Endothelial cell of umbilical vein (primary cell): Measurements from ENCODE around the gene TNIK. TPM values are rescaled to one million over a fixed set of nuclear protein-coding genes. Genes with fewer than 3 reads are reported as not detected.

ENCODE experiments used
- BruUV-seq: library from RNA; stranded (reverse); fragments of 400-500 nt; replicated peaks from 2 replicates; lab custom pipeline; 2021; lab: Mats Ljungman, UMichigan
- CTCF ChIA-PET: fragments of 300-600, 350-600 bp; sonication (Branson Sonifier 250); formaldehyde crosslinking; loops from one replicate; lab custom pipeline; 2021; ENCODE audit warnings: antibody characterized with exemption, inconsistent platforms; lab: Charles Lee
- POLR2A ChIA-PET: fragments of 300-600, 350-600 bp; sonication (Branson Sonifier 250); formaldehyde crosslinking; loops from one replicate; lab custom pipeline; 2021; ENCODE audit warnings: antibody characterized with exemption, inconsistent platforms; lab: Charles Lee
- DNase-seq: peaks from one replicate; pipeline ENCODE4 v3.0.0-alpha.2; 2011; ENCODE audit warnings: low read depth, low spot score
- FAIRE-seq: peaks from 2 replicates; lab custom pipeline; 2011; peaks lifted over from hg19 to GRCh38; lab: Jason Lieb, UNC
- H2AFZ ChIP-seq: 2 replicates; pipeline ENCODE4 v1.6.0; 2012; ENCODE audit warnings: low read depth, low read length, control low read depth, inconsistent platforms
- H3K27ac ChIP-seq: 2 replicates; pipeline ENCODE4 v1.5.1; 2011; ENCODE audit warnings: low read depth, mild to moderate bottlenecking, control low read depth, low read length, moderate library complexity; ENCODE audit not compliant: insufficient read depth
- H3K27me3 ChIP-seq, 2 experiments: 2 replicates each; pipeline versions ENCODE4 v1.6.0 to v1.6.1; 2011; ENCODE audit warnings: low read length in 2 of 2, mixed read lengths in 1 of 2; ENCODE audit not compliant: control insufficient read depth in 2 of 2, insufficient read depth in 2 of 2
- H3K36me3 ChIP-seq, 2 experiments: 2 replicates in 1 of 2; 3 replicates in 1 of 2; pipeline ENCODE4 v1.5.1; 2011; ENCODE audit warnings: low read length in 2 of 2, mild to moderate bottlenecking in 1 of 2, moderate library complexity in 1 of 2; ENCODE audit not compliant: control insufficient read depth in 2 of 2, insufficient read depth in 2 of 2; ENCODE audit errors: extremely low read depth in 1 of 2
- H3K4me1 ChIP-seq: 3 replicates; pipeline ENCODE4 v1.5.1; 2011; ENCODE audit warnings: mild to moderate bottlenecking, low read length; ENCODE audit not compliant: control insufficient read depth, insufficient read depth; ENCODE audit errors: extremely low read depth
- H3K4me2 ChIP-seq: 2 replicates; pipeline ENCODE4 v1.6.1; 2011; ENCODE audit warnings: low read length, control low read depth, mixed read lengths; ENCODE audit not compliant: insufficient read depth
- H3K4me3 ChIP-seq, 3 experiments: fragments of 200-600 bp in 1 of 3; sonication (generic), shearing (Covaris generic) in 1 of 3; replicated peaks in 1 of 3; 2 replicates each; pipeline ENCODE4 v1.5.1; 2011 to 2016; ENCODE audit warnings: control low read depth in 3 of 3, low read length in 3 of 3, mild to moderate bottlenecking in 2 of 3, inconsistent platforms in 1 of 3, low read depth in 1 of 3, moderate library complexity in 1 of 3; ENCODE audit not compliant: insufficient read depth in 1 of 3
- H3K79me2 ChIP-seq: 2 replicates; pipeline ENCODE4 v1.6.0; 2012; ENCODE audit warnings: low read length, inconsistent platforms; ENCODE audit not compliant: control insufficient read depth, insufficient read depth
- H3K9ac ChIP-seq: replicated peaks from 2 replicates; pipeline ENCODE3; 2011; ENCODE audit warnings: low read length, control low read depth; ENCODE audit not compliant: insufficient read depth; ENCODE audit errors: extremely low read depth
- H3K9me1 ChIP-seq: replicated peaks from 3 replicates; pipeline ENCODE4 v1.6.0; 2011; ENCODE audit warnings: mild to moderate bottlenecking, low read length; ENCODE audit not compliant: control insufficient read depth, insufficient read depth; ENCODE audit errors: extremely low read depth
- H3K9me3 ChIP-seq: replicated peaks from 2 replicates; pipeline ENCODE4 v1.5.1; 2012; ENCODE audit warnings: low read length, inconsistent platforms; ENCODE audit not compliant: control insufficient read depth, insufficient read depth
- H4K20me1 ChIP-seq: replicated peaks from 2 replicates; pipeline ENCODE3; 2011; ENCODE audit warnings: mild to moderate bottlenecking, low read length; ENCODE audit not compliant: control insufficient read depth, insufficient read depth; ENCODE audit errors: extremely low read depth
- EZH2 ChIP-seq: IDR thresholded peaks from 2 replicates; pipeline ENCODE4 v1.6.1; 2012; ENCODE audit warnings: borderline replicate concordance, low read depth, mild to moderate bottlenecking, moderate library complexity, low read length, inconsistent platforms; ENCODE audit not compliant: severe bottlenecking
- FOS ChIP-seq: IDR thresholded peaks from 2 replicates; pipeline ENCODE4 v1.6.1; 2011; ENCODE audit warnings: mild to moderate bottlenecking, low read length, moderate library complexity, borderline replicate concordance; ENCODE audit not compliant: insufficient read depth
- GATA2 ChIP-seq: IDR thresholded peaks from 2 replicates; pipeline ENCODE4 v1.7.0; 2011; ENCODE audit warnings: low read depth, mild to moderate bottlenecking, moderate library complexity, mixed read lengths, low read length; ENCODE audit not compliant: insufficient read length, insufficient read depth
- JUN ChIP-seq: IDR thresholded peaks from 2 replicates; pipeline ENCODE4 v1.6.1; 2011; ENCODE audit warnings: borderline replicate concordance, low read depth; ENCODE audit not compliant: insufficient read length, insufficient read depth
- MYC ChIP-seq: IDR thresholded peaks from one replicate; pipeline ENCODE4 v1.6.1; 2011; ENCODE audit warnings: mild to moderate bottlenecking, low read depth, low read length
- POLR2A ChIP-seq: IDR thresholded peaks from 2 replicates; pipeline ENCODE4 v1.6.1; 2012; ENCODE audit warnings: low read depth, mild to moderate bottlenecking, control low read depth, low read length
- POLR2AphosphoS5 ChIP-seq: IDR thresholded peaks from 2 replicates; pipeline ENCODE4 v1.6.1; 2012; ENCODE audit warnings: low read depth, mild to moderate bottlenecking, control low read depth, low read length, moderate library complexity; ENCODE audit not compliant: insufficient read depth
- dilution Hi-C: fragments of 300-500 bp; cut with MboI; formaldehyde crosslinking; loops from one replicate; pipeline ENCODE4 v1.15.0; 2019; ENCODE audit warnings: low sequenced_read_pairs; ENCODE audit not compliant: extremely low pct_ligation_motif_present
- intact Hi-C: fragments of 100-400 bp; cut with micrococcal nuclease; formaldehyde crosslinking; loops from one replicate; pipeline ENCODE4 v1.10.0; 2022
- polyA plus RNA-seq, 4 experiments: library from polyadenylated mRNA; depleted of rRNA in 3 of 4; stranded (reverse) in 3 of 4; unstranded in 1 of 4; fragments of >200 nt; gene quantifications; 2 replicates each; pipeline versions ENCODE4 v1.2.1 to v1.2.3, GENCODE V29; 2011 to 2012; ENCODE audit warnings: missing spikeins in 1 of 4
- total RNA-seq: library from RNA; stranded (reverse); gene quantifications from 2 replicates; pipeline ENCODE4 v1.2.3, GENCODE V29; 2021

The TNIK gene
- total and polyA plus RNA-seq, 2 donors (not counting 3 experiments of a cell fraction or from before 2014, with no cell fraction given) = 10.9 to 39.7 TPM

- Histone ChIP-seq H3K9me1 (no peaks in the 10 kb centered on the region), H3K4me2 (no peak overlapping the region), H3K79me2 (no peaks in the 10 kb centered on the region), H3K4me1 (peaks cover 13% of the 10 kb centered on the region), H4K20me1 (no peaks in the 10 kb centered on the region), H3K9me3 (no peaks in the 10 kb centered on the region), H3K9ac (no peak overlapping the region), H3K4me3 (no peak overlapping the region), H3K27me3 (no peaks in the 10 kb centered on the region), H2AFZ (no peak overlapping the region), H3K27ac (peak overlapping the region; percentile 24), H3K36me3 (peaks cover 1 to 3% of the 10 kb centered on the region in 2 experiments)
- TF ChIP-seq FOS (peak; percentile 86), POLR2A (no peak), POLR2AphosphoS5 (no peak), JUN (peak; percentile 48)
- ChIA-PET CTCF (interaction anchor here (0.8 to 2.5 kb wide), 8 partner anchors 9 to 478 kb away, joined by 3 to 9 read pairs (median 4); no protein-coding TSS in a partner anchor), POLR2A (no interaction called here)
- DNase-seq (peak; percentile 77), FAIRE-seq (peak; percentile 97)
- no TSS peak for BruUV-seq
- dilution Hi-C loops (no loop called here), intact Hi-C loops (no loop called here)
These were observed 371.0 kb downstream of the TNIK start for GRCh38 chr3:171088964-171089754.

DNA sequence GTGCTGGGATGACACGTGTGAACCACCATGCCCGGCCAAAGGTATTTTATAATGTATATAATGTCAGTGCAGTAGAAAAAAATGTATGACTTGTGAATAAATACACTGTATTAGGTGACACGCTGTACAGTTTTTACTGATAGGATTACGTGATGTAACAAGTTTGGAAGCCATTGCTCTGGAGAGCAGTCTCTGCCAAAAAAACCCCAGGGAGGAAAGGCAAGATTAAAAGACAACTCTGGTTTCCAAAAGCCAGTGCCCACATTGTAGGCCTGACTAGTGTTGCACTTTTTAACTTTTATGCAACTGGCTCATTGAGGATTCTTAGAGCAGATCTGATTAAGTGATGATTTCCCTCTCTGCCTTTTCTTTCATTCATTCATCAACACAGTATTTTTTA, 371.7 kb downstream of the TNIK start:
- no peaks in the 10 kb centered on the region for H4K20me1 ChIP-seq
- no peak for FAIRE-seq
- H3K9me3 ChIP-seq = no peaks in the 10 kb centered on the region
- ChIA-PET CTCF (interaction anchor here (1.1 to 1.4 kb wide), 3 partner anchors 39 to 478 kb away, joined by 3 to 5 read pairs (median 4); no protein-coding TSS in a partner anchor), POLR2A (no interaction called here)
- H3K27me3 ChIP-seq = no peaks in the 10 kb centered on the region
- no peaks in the 10 kb centered on the region for H3K79me2 ChIP-seq
- H2AFZ ChIP-seq = no peak overlapping the region
- intact Hi-C loops (no loop called here), dilution Hi-C loops (no loop called here)
- no peak for DNase-seq
- no peaks in the 10 kb centered on the region for H3K9me1 ChIP-seq
- H3K4me1 ChIP-seq = peaks cover 13% of the 10 kb centered on the region
- BruUV-seq = no TSS peak
- no peak overlapping the region for H3K27ac ChIP-seq
- H3K4me3 ChIP-seq = no peak overlapping the region
- no peak overlapping the region for H3K4me2 ChIP-seq
- H3K9ac ChIP-seq = no peak overlapping the region
- peaks cover 3% of the 10 kb centered on the region in 2 experiments for H3K36me3 ChIP-seq
- TF ChIP-seq GATA2 = no peak
- no peak for TF ChIP-seq POLR2A
- TF ChIP-seq MYC = no peak
- no peak for TF ChIP-seq EZH2
